OCI-LY7 (cell line): ENCODE results near the gene GPT2.

Experiments
- CTCF ChIP-seq: fragments of 200-600 bp; sonication (generic); conservative IDR thresholded peaks from 2 replicates; pipeline ENCODE4 v1.5.1; 2014; ENCODE audit warnings: mild to moderate bottlenecking, antibody characterized with exemption, low read length, moderate library complexity, mixed read lengths
- EZH2phosphoT487 ChIP-seq: fragments of 200-600 bp; sonication (generic); IDR thresholded peaks from 2 replicates; pipeline ENCODE4 v1.6.1; 2018; ENCODE audit warnings: low read depth, borderline replicate concordance, mild to moderate bottlenecking, mixed run types, antibody characterized with exemption, low read length, moderate library complexity, mixed read lengths

- TF ChIP-seq CTCF (no peak), EZH2phosphoT487 (no peak)
These were observed 1.2 kb upstream of the GPT2 start for GRCh38 chr16:46882940-46883307.
